ENCODE results near the gene DDR1.

DNA sequence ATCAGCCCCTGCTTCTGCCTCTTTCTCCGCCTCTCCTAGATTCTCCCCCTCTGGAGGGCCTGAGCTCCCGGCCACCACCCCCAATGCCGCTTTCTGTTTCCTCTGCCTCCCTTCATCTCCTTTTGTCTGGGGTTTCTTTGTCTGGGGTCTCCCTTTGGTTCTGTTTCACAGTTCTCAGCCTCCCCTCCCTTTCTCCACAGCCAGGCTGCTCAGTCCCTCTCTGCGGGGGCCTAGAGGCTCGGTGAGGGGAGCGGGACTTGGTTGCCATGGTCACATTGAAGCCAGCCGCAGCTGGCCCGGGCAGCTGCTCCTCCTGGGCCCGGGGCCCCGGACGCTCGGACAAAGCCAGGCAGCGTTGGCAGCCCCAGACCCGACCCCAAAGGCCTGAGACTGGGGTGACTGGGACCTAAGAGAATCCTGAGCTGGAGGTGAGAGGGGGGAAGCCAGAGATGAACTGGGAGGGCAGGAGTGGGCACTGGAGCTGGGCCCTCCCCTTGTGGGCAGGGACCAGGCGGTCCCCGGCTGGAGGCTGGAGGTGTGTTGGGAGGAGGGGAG, 3.5 kb upstream of the DDR1 start:
- no peak for TF ChIP-seq POLR2A (IDR thresholded peaks at IDR 0.05)
- TF ChIP-seq, protein P1, sequence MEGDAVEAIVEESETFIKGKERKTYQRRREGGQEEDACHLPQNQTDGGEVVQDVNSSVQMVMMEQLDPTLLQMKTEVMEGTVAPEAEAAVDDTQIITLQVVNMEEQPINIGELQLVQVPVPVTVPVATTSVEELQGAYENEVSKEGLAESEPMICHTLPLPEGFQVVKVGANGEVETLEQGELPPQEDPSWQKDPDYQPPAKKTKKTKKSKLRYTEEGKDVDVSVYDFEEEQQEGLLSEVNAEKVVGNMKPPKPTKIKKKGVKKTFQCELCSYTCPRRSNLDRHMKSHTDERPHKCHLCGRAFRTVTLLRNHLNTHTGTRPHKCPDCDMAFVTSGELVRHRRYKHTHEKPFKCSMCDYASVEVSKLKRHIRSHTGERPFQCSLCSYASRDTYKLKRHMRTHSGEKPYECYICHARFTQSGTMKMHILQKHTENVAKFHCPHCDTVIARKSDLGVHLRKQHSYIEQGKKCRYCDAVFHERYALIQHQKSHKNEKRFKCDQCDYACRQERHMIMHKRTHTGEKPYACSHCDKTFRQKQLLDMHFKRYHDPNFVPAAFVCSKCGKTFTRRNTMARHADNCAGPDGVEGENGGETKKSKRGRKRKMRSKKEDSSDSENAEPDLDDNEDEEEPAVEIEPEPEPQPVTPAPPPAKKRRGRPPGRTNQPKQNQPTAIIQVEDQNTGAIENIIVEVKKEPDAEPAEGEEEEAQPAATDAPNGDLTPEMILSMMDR (IDR thresholded peaks at IDR 0.05), result no peak
- TF ChIP-seq POLR2AphosphoS5 (IDR thresholded peaks at IDR 0.05), result no peak

All from gastroesophageal sphincter (tissue), 3 donors.